HepG2 (cell line): ENCODE data around the gene EHD1. TPM values are rescaled to one million over a fixed set of nuclear protein-coding genes. Genes with fewer than 3 reads are reported as not detected.

Experiments
- ARID4A ChIP-seq: sonication (generic); formaldehyde crosslinking; IDR thresholded peaks from 2 replicates; pipeline ENCODE4 v1.5.0; 2020; ENCODE audit warnings: mild to moderate bottlenecking, missing genetic modification reagents, borderline replicate concordance
- FOXP4 ChIP-seq: sonication (generic); formaldehyde crosslinking; IDR thresholded peaks from 2 replicates; pipeline ENCODE4 v1.4.0; 2020; ENCODE audit warnings: missing genetic modification reagents
- GATAD2A ChIP-seq: IDR thresholded peaks from 2 replicates; pipeline ENCODE4 v1.6.1; 2016
- HNF1A ChIP-seq, 2 experiments: sonication (generic) in 1 of 2; formaldehyde crosslinking in 1 of 2; IDR thresholded peaks; 2 replicates each; pipeline versions ENCODE4 v1.4.0 to v1.6.1; 2016 to 2020; ENCODE audit warnings: borderline replicate concordance in 1 of 2, low read depth in 1 of 2, mild to moderate bottlenecking in 1 of 2, missing genetic modification reagents in 1 of 2
- MEIS2 ChIP-seq: sonication (generic); formaldehyde crosslinking; IDR thresholded peaks from 2 replicates; pipeline ENCODE4 v1.9.0; 2021; ENCODE audit warnings: mild to moderate bottlenecking, missing genetic modification reagents
- PHB2 ChIP-seq: fragments of 450-650 bp; IDR thresholded peaks from 2 replicates; pipeline ENCODE4 v1.6.1; 2018; ENCODE audit not compliant: partially characterized antibody
- SOX5 ChIP-seq: IDR thresholded peaks from 2 replicates; pipeline ENCODE4 v1.6.1; 2016; ENCODE audit warnings: borderline replicate concordance
- THAP11 ChIP-seq: IDR thresholded peaks from 2 replicates; pipeline ENCODE4 v1.6.1; 2016; ENCODE audit warnings: missing biosample characterization, missing genetic modification reagents
- YEATS4 ChIP-seq: sonication (generic); formaldehyde crosslinking; IDR thresholded peaks from 2 replicates; pipeline ENCODE4 v1.4.0; 2020; ENCODE audit warnings: missing genetic modification reagents, borderline replicate concordance
- ZFP36 ChIP-seq: fragments of 150-350 bp; IDR thresholded peaks from 2 replicates; pipeline ENCODE4 v1.6.1; 2018; ENCODE audit warnings: borderline replicate concordance, low read length, low read depth; ENCODE audit not compliant: partially characterized antibody
- ZMYM3 ChIP-seq: sonication (generic); formaldehyde crosslinking; IDR thresholded peaks from 2 replicates; pipeline ENCODE4 v1.5.1; 2020; ENCODE audit warnings: mild to moderate bottlenecking, missing genetic modification reagents
- ZNF281 ChIP-seq: sonication (generic); formaldehyde crosslinking; IDR thresholded peaks from 2 replicates; pipeline ENCODE4 v1.4.0; 2020; ENCODE audit warnings: missing genetic modification reagents, borderline replicate concordance
- polyA plus RNA-seq, 8 experiments: library from polyadenylated mRNA; depleted of rRNA in 3 of 8; stranded (reverse) in 7 of 8; unstranded in 1 of 8; fragments of >200 nt; fragmentation: Illumina TruSeq in 4 of 8; extraction: Trizol in 4 of 8; gene quantifications; 2 replicates each; pipeline versions ENCODE4 v1.2.1 to v1.2.3, GENCODE V29; 2011 to 2016; ENCODE audit warnings: low read depth in 4 of 8, missing spikeins in 1 of 8, mixed read lengths in 1 of 8; ENCODE audit not compliant: insufficient read depth in 1 of 8
- total RNA-seq, 5 experiments: library from RNA; depleted of rRNA; stranded (reverse); fragments of >200 nt; fragmentation: Illumina TruSeq; extraction: Trizol; gene quantifications; 2 replicates each; pipeline ENCODE4 v1.2.3, GENCODE V29; 2016; ENCODE audit warnings: low read depth in 1 of 5

EHD1 gene
- total and polyA plus RNA-seq, 2 of the 13 experiments (the other 11 are each of a cell fraction or from before 2014, with no cell fraction given), result 23.6 to 26.6 TPM

GRCh38 chr11:64846998-64847666 lies 31.3 kb downstream of the EHD1 start (continued):
- TF ChIP-seq ARID4A, result peak; percentile 71; the same call in 1 of the 2 replicates
- TF ChIP-seq YEATS4, result no peak
- TF ChIP-seq ZNF281 (CRISPR knock-in tag), result peak; percentile 33; the same call in 1 of the 2 replicates
- peak; percentile 82 for TF ChIP-seq ZFP36
- TF ChIP-seq SOX5 (CRISPR knock-in tag), result 0 out of 2 replicates have a peak, but pooled peaks have one; percentile 32
- peak; percentile 73 for TF ChIP-seq ZMYM3
- peak; percentile 76 for TF ChIP-seq THAP11 (CRISPR knock-in tag)
- peak; percentile 48 for TF ChIP-seq GATAD2A (CRISPR knock-in tag)
- TF ChIP-seq MEIS2 (CRISPR knock-in tag), result peak; percentile 22; the same call in 1 of the 2 replicates
- no peak for TF ChIP-seq HNF1A (IDR thresholded peaks at IDR 0.05; ENCODE audit: low read depth)
- TF ChIP-seq HNF1A (CRISPR knock-in tag; IDR thresholded peaks at IDR 0.05; ENCODE audit: borderline replicate concordance), result no peak
- 0 out of 2 replicates have a peak, but pooled peaks have one; percentile 16 for TF ChIP-seq FOXP4
- no peak for TF ChIP-seq PHB2
